Endothelial cell of umbilical vein (primary cell): ENCODE data around the gene NACA. TPM values are rescaled to one million over a fixed set of nuclear protein-coding genes. Genes with fewer than 3 reads are reported as not detected.
A peak's percentile ranks its signal among the peaks of the same experiment; 100 is the strongest.

Experiments used
- BruUV-seq: library from RNA; stranded (reverse); fragments of 400-500 nt; replicated peaks from 2 replicates; lab custom pipeline; 2021; lab: Mats Ljungman, UMichigan
- CTCF ChIA-PET: fragments of 300-600, 350-600 bp; sonication (Branson Sonifier 250); formaldehyde crosslinking; loops from one replicate; lab custom pipeline; 2021; ENCODE audit warnings: antibody characterized with exemption, inconsistent platforms; lab: Charles Lee
- POLR2A ChIA-PET: fragments of 300-600, 350-600 bp; sonication (Branson Sonifier 250); formaldehyde crosslinking; loops from one replicate; lab custom pipeline; 2021; ENCODE audit warnings: antibody characterized with exemption, inconsistent platforms; lab: Charles Lee
- DNase-seq: peaks from one replicate; pipeline ENCODE4 v3.0.0-alpha.2; 2011; ENCODE audit warnings: low read depth, low spot score
- FAIRE-seq: peaks from 2 replicates; lab custom pipeline; 2011; peaks lifted over from hg19 to GRCh38; lab: Jason Lieb, UNC
- H2AFZ ChIP-seq: 2 replicates; pipeline ENCODE4 v1.6.0; 2012; ENCODE audit warnings: low read depth, low read length, control low read depth, inconsistent platforms
- H3K27ac ChIP-seq: 2 replicates; pipeline ENCODE4 v1.5.1; 2011; ENCODE audit warnings: low read depth, mild to moderate bottlenecking, control low read depth, low read length, moderate library complexity; ENCODE audit not compliant: insufficient read depth
- H3K27me3 ChIP-seq, 2 experiments: 2 replicates each; pipeline versions ENCODE4 v1.6.0 to v1.6.1; 2011; ENCODE audit warnings: low read length in 2 of 2, mixed read lengths in 1 of 2; ENCODE audit not compliant: control insufficient read depth in 2 of 2, insufficient read depth in 2 of 2
- H3K36me3 ChIP-seq, 2 experiments: 2 replicates in 1 of 2; 3 replicates in 1 of 2; pipeline ENCODE4 v1.5.1; 2011; ENCODE audit warnings: low read length in 2 of 2, mild to moderate bottlenecking in 1 of 2, moderate library complexity in 1 of 2; ENCODE audit not compliant: control insufficient read depth in 2 of 2, insufficient read depth in 2 of 2; ENCODE audit errors: extremely low read depth in 1 of 2
- H3K4me1 ChIP-seq: 3 replicates; pipeline ENCODE4 v1.5.1; 2011; ENCODE audit warnings: mild to moderate bottlenecking, low read length; ENCODE audit not compliant: control insufficient read depth, insufficient read depth; ENCODE audit errors: extremely low read depth
- H3K4me2 ChIP-seq: 2 replicates; pipeline ENCODE4 v1.6.1; 2011; ENCODE audit warnings: low read length, control low read depth, mixed read lengths; ENCODE audit not compliant: insufficient read depth
- H3K4me3 ChIP-seq, 3 experiments: fragments of 200-600 bp in 1 of 3; sonication (generic), shearing (Covaris generic) in 1 of 3; replicated peaks in 1 of 3; 2 replicates each; pipeline ENCODE4 v1.5.1; 2011 to 2016; ENCODE audit warnings: control low read depth in 3 of 3, low read length in 3 of 3, mild to moderate bottlenecking in 2 of 3, inconsistent platforms in 1 of 3, low read depth in 1 of 3, moderate library complexity in 1 of 3; ENCODE audit not compliant: insufficient read depth in 1 of 3
- H3K79me2 ChIP-seq: 2 replicates; pipeline ENCODE4 v1.6.0; 2012; ENCODE audit warnings: low read length, inconsistent platforms; ENCODE audit not compliant: control insufficient read depth, insufficient read depth
- H3K9ac ChIP-seq: replicated peaks from 2 replicates; pipeline ENCODE3; 2011; ENCODE audit warnings: low read length, control low read depth; ENCODE audit not compliant: insufficient read depth; ENCODE audit errors: extremely low read depth
- H3K9me1 ChIP-seq: replicated peaks from 3 replicates; pipeline ENCODE4 v1.6.0; 2011; ENCODE audit warnings: mild to moderate bottlenecking, low read length; ENCODE audit not compliant: control insufficient read depth, insufficient read depth; ENCODE audit errors: extremely low read depth
- H3K9me3 ChIP-seq: replicated peaks from 2 replicates; pipeline ENCODE4 v1.5.1; 2012; ENCODE audit warnings: low read length, inconsistent platforms; ENCODE audit not compliant: control insufficient read depth, insufficient read depth
- H4K20me1 ChIP-seq: replicated peaks from 2 replicates; pipeline ENCODE3; 2011; ENCODE audit warnings: mild to moderate bottlenecking, low read length; ENCODE audit not compliant: control insufficient read depth, insufficient read depth; ENCODE audit errors: extremely low read depth
- EZH2 ChIP-seq: IDR thresholded peaks from 2 replicates; pipeline ENCODE4 v1.6.1; 2012; ENCODE audit warnings: borderline replicate concordance, low read depth, mild to moderate bottlenecking, moderate library complexity, low read length, inconsistent platforms; ENCODE audit not compliant: severe bottlenecking
- FOS ChIP-seq: IDR thresholded peaks from 2 replicates; pipeline ENCODE4 v1.6.1; 2011; ENCODE audit warnings: mild to moderate bottlenecking, low read length, moderate library complexity, borderline replicate concordance; ENCODE audit not compliant: insufficient read depth
- GATA2 ChIP-seq: IDR thresholded peaks from 2 replicates; pipeline ENCODE4 v1.7.0; 2011; ENCODE audit warnings: low read depth, mild to moderate bottlenecking, moderate library complexity, mixed read lengths, low read length; ENCODE audit not compliant: insufficient read length, insufficient read depth
- JUN ChIP-seq: IDR thresholded peaks from 2 replicates; pipeline ENCODE4 v1.6.1; 2011; ENCODE audit warnings: borderline replicate concordance, low read depth; ENCODE audit not compliant: insufficient read length, insufficient read depth
- MYC ChIP-seq: IDR thresholded peaks from one replicate; pipeline ENCODE4 v1.6.1; 2011; ENCODE audit warnings: mild to moderate bottlenecking, low read depth, low read length
- POLR2A ChIP-seq: IDR thresholded peaks from 2 replicates; pipeline ENCODE4 v1.6.1; 2012; ENCODE audit warnings: low read depth, mild to moderate bottlenecking, control low read depth, low read length
- POLR2AphosphoS5 ChIP-seq: IDR thresholded peaks from 2 replicates; pipeline ENCODE4 v1.6.1; 2012; ENCODE audit warnings: low read depth, mild to moderate bottlenecking, control low read depth, low read length, moderate library complexity; ENCODE audit not compliant: insufficient read depth
- dilution Hi-C: fragments of 300-500 bp; cut with MboI; formaldehyde crosslinking; loops from one replicate; pipeline ENCODE4 v1.15.0; 2019; ENCODE audit warnings: low sequenced_read_pairs; ENCODE audit not compliant: extremely low pct_ligation_motif_present
- intact Hi-C: fragments of 100-400 bp; cut with micrococcal nuclease; formaldehyde crosslinking; loops from one replicate; pipeline ENCODE4 v1.10.0; 2022
- polyA plus RNA-seq, 4 experiments: library from polyadenylated mRNA; depleted of rRNA in 3 of 4; stranded (reverse) in 3 of 4; unstranded in 1 of 4; fragments of >200 nt; gene quantifications; 2 replicates each; pipeline versions ENCODE4 v1.2.1 to v1.2.3, GENCODE V29; 2011 to 2012; ENCODE audit warnings: missing spikeins in 1 of 4
- total RNA-seq: library from RNA; stranded (reverse); gene quantifications from 2 replicates; pipeline ENCODE4 v1.2.3, GENCODE V29; 2021
- TF ChIP-seq, protein P1 (sequence below), 2 donors: IDR thresholded peaks; 1 replicate in 1 of 2; 2 replicates in 1 of 2; pipeline ENCODE4 v1.5.1; 2011; ENCODE audit warnings: low read length in 2 of 2, mild to moderate bottlenecking in 2 of 2, moderate library complexity in 2 of 2, control low read depth in 1 of 2, inconsistent platforms in 1 of 2, low read depth in 1 of 2; ENCODE audit not compliant: insufficient read depth in 1 of 2; ENCODE audit errors: extremely low read depth in 1 of 2
- TF ChIP-seq, protein P2 (sequence below): IDR thresholded peaks from 2 replicates; pipeline ENCODE4 v1.6.1; 2011; ENCODE audit not compliant: insufficient read depth, insufficient read length

The NACA gene
- total and polyA plus RNA-seq, 2 donors (not counting 3 experiments of a cell fraction or from before 2014, with no cell fraction given), result 260 to 892 TPM

DNA sequence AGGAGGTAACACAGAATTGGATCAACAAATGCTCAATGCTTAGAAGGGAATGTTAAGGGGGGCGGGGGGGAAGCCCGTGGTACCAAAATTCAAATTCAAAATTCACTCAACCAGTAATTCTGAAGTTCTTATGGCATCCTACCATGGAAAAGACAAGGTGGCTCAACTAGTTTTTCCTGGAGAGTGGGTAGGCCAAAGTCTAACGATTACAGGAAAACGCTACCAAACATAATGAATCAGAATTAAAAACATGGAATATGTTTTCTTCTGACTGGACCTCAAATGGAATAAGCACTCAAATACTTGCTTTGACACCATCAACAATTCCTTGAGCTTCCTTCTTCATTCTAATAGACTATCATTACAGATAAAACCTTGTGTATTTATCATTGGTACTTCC, 2.3 kb downstream of the NACA start:
- intact Hi-C loops (no loop called here), dilution Hi-C loops (no loop called here)
- DNase-seq (no peak), FAIRE-seq (no peak)
- Histone ChIP-seq H3K4me2 (peak overlapping the region; percentile 71), H3K27ac (no peak overlapping the region), H3K79me2 (peaks cover 71% of the 10 kb centered on the region), H3K4me3 (peak overlapping the region in 2 of 3 experiments; percentile 85 to 86), H2AFZ (no peak overlapping the region), H3K27me3 (no peaks in the 10 kb centered on the region), H3K36me3 (peaks cover 9 to 12% of the 10 kb centered on the region in 2 experiments), H3K9me1 (no peaks in the 10 kb centered on the region), H3K4me1 (peaks cover 33% of the 10 kb centered on the region), H3K9me3 (no peaks in the 10 kb centered on the region), H3K9ac (peak overlapping the region; percentile 90), H4K20me1 (peaks cover 9% of the 10 kb centered on the region)
- no peak for TF ChIP-seq MYC
- TF ChIP-seq POLR2A, result no peak
- no peak for TF ChIP-seq FOS
- TF ChIP-seq, protein P1, sequence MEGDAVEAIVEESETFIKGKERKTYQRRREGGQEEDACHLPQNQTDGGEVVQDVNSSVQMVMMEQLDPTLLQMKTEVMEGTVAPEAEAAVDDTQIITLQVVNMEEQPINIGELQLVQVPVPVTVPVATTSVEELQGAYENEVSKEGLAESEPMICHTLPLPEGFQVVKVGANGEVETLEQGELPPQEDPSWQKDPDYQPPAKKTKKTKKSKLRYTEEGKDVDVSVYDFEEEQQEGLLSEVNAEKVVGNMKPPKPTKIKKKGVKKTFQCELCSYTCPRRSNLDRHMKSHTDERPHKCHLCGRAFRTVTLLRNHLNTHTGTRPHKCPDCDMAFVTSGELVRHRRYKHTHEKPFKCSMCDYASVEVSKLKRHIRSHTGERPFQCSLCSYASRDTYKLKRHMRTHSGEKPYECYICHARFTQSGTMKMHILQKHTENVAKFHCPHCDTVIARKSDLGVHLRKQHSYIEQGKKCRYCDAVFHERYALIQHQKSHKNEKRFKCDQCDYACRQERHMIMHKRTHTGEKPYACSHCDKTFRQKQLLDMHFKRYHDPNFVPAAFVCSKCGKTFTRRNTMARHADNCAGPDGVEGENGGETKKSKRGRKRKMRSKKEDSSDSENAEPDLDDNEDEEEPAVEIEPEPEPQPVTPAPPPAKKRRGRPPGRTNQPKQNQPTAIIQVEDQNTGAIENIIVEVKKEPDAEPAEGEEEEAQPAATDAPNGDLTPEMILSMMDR (IDR thresholded peaks at IDR 0.05; ENCODE audit: extremely low read depth in 1 of 2, insufficient read depth in 1 of 2, low read depth in 1 of 2, low read length in 2 of 2), result no peak
- no peak for TF ChIP-seq POLR2AphosphoS5
- TF ChIP-seq JUN, result no peak
- no peak for TF ChIP-seq GATA2
- no peak for TF ChIP-seq EZH2
- TF ChIP-seq, protein P2, sequence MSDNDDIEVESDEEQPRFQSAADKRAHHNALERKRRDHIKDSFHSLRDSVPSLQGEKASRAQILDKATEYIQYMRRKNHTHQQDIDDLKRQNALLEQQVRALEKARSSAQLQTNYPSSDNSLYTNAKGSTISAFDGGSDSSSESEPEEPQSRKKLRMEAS, result no peak
- ChIA-PET POLR2A (no interaction called here), CTCF (interaction anchor here (1.5 kb wide), 1 partner anchor 38 kb away, joined by 4 read pairs; no protein-coding TSS in a partner anchor)
- no TSS peak for BruUV-seq
